Gastrocnemius medialis (tissue), 4 donors: ENCODE data around the gene ANKRD29.

Experiments used
- CTCF ChIP-seq, 5 experiments: fragments of 450-650 bp in 3 of 5; fragments of 200-600 bp in 2 of 5; sonication (generic) in 2 of 5; IDR thresholded peaks in 4 of 5; conservative IDR thresholded peaks in 1 of 5; 1 replicate in 4 of 5; 2 replicates in 1 of 5; pipeline ENCODE4 v1.5.1; 2016 to 2019; ENCODE audit warnings: antibody characterized with exemption in 5 of 5, mild to moderate bottlenecking in 3 of 5, moderate library complexity in 3 of 5
- POLR2A ChIP-seq, 2 donors: fragments of 450-650 bp; IDR thresholded peaks; one replicate each; pipeline ENCODE4 v1.6.1; 2017; ENCODE audit warnings: antibody characterized with exemption in 2 of 2, mild to moderate bottlenecking in 2 of 2, moderate library complexity in 2 of 2

GRCh38 chr18:23605941-23606340 lies 56.8 kb downstream of the ANKRD29 start:
- no peak for TF ChIP-seq CTCF (IDR thresholded peaks at IDR 0.05 in 4 of 5, conservative IDR thresholded peaks at IDR 0.05 in 1 of 5)
- TF ChIP-seq POLR2A (IDR thresholded peaks at IDR 0.05) = no peak
